Nucleus accumbens (tissue), 56 donors: ENCODE results near the gene LEF1.
"Not testable (repeated sequence)": the region's sequence is repeated elsewhere in the genome, so short reads cannot be mapped to it uniquely, and the experiment has no call there.

Source experiments
- DNase-seq, 56 donors: peaks; one replicate each; lab custom pipeline; 2025; lab: John Stamatoyannopoulos, UW

Gene LEF1

GRCh38 chr4:108078024-108078733, 90.6 kb downstream of the LEF1 start:
- DNase-seq: no peak

GRCh38 chr4:108072300-108072699, 96.4 kb downstream of the LEF1 start:
- no peak for DNase-seq

- no peak for DNase-seq
Measured at GRCh38 chr4:108070775-108071174, 98.0 kb downstream of the LEF1 start.

GRCh38 chr4:108068442-108068841, 100.3 kb downstream of the LEF1 start:
- no peak for DNase-seq

- DNase-seq: no peak
Measured at GRCh38 chr4:108060686-108061321, 107.9 kb downstream of the LEF1 start.

DNA sequence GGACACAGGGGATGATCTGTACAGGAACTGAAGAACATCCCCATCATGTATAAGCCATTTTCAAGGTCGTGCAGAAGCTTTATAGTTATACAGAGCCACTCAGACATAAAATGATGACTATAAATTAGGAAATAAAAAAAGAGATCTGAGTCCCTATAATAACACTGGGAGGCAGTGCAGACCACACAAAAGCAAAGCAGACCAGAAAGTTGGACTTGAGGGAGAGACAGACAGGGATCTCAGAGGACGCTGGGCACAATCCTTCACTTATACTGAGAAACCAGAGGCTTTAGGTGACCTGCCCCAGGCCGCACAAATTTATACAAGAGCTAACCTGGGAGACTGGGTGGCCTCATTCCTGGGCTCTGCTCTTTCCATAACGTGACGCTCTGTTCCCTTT, 108.6 kb downstream of the LEF1 start:
- DNase-seq: peak in 8 of 56 donors; percentile 1 to 36 (median 10)

DNA sequence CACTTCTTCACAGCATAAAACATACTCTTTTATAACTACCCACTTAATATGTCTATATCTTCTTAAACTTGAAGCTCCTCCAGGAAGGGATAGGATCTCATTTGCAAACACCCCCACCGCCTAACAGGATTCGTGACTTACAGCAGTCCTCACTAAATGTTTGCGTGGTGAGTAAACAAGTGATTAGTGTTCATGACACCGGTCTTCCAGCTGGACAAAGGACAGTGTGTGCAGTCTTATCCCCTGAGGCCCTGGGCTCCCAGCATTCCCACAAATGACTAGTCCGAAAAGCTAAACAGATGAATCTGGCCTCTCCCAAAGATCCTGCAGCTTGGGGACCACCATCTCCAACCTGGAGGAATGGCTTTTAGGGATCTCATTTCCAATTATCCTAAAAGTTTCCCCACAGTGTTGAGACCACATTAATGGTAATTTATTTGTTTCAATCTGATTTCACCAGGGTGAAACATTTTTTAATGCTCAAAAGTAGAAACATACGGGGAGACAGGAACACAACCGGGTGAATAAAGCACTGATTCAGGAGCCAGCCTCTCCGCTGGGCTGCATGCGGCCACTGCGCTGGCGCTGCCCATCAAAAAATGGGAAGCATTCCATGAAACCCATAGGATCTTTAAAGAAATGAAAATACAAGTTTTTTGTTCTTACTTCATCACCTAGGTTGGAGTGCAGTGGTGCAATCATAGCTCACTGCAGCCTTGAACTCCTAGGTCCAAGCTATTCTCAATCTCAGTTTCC, 109.9 kb downstream of the LEF1 start:
- DNase-seq: no peak

GRCh38 chr4:108056418-108056817, 112.3 kb downstream of the LEF1 start:
- DNase-seq: no peak

DNA sequence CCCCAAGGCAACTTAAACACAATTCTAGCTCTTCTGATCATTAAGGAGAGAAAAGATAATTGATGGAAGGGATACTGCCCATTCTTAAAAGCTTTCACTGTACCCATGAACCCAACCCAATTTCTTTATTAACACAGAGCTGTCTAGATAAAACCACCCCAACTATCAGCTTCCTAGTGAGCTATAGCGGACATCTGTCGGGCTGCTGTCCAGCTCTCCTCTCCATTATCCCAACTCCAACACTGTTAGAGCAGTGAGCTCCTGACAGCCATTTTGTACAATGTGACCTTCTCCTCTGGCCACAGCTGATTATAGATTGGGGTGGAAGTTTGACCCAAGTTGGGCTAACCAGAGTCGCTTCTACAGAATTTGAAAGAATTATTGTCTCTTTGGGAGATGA, 112.9 kb downstream of the LEF1 start:
- no peak for DNase-seq

GRCh38 chr4:108054025-108054638, 114.6 kb downstream of the LEF1 start:
- no peak for DNase-seq

GRCh38 chr4:108053251-108053711, 115.5 kb downstream of the LEF1 start:
- DNase-seq: no peak

DNA sequence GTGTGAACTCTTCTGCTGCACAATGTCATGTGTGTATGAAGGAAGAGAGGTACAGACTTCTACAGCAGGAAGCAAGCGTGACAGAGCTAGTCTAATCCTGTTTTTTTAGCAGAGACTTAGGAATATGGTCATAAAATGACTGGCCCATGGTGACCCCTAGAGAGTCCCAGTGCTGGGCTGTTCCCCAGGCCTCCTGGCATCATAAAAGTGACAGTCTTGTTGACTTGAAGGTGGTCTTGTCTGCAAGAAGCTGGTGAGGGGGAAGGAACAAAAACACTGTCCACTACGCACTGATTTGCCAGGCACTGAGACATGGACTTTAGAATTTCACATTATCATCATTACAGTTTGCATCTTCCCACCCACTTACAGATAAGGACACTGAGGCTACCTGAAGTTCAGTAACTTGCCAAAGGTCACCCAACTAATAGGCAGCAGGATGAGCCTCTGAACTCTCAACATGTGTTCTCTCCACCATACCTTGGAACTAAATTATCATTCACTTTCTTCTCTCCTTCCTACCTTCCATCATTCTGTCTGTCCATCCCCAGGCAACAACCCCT, 116.1 kb downstream of the LEF1 start:
- no peak for DNase-seq

GRCh38 chr4:108051343-108051742, 117.4 kb downstream of the LEF1 start:
- no peak for DNase-seq

- not testable (repeated sequence) for DNase-seq
Measured at GRCh38 chr4:108050166-108051111, 118.3 kb downstream of the LEF1 start.

GRCh38 chr4:108049406-108049805, 119.3 kb downstream of the LEF1 start:
- DNase-seq: no peak

DNA sequence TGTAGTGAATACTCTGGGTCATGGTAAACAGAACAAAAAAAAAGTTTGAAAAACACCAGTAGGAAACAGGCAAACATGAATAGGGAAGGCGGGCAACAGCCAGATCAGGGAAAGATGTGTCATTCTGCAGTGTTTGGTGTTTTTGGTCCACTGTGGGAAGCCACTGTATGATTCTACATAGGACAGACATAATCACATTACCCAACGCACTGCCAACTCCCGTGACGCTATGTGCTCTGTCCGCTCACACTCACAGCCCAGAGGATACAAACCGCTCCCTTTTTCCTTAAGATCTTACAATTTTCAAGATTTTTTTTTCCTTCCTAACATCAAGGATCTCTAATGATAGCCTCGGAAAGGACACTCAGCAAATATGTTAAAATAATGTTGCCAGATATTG, 119.7 kb downstream of the LEF1 start:
- no peak for DNase-seq

DNA sequence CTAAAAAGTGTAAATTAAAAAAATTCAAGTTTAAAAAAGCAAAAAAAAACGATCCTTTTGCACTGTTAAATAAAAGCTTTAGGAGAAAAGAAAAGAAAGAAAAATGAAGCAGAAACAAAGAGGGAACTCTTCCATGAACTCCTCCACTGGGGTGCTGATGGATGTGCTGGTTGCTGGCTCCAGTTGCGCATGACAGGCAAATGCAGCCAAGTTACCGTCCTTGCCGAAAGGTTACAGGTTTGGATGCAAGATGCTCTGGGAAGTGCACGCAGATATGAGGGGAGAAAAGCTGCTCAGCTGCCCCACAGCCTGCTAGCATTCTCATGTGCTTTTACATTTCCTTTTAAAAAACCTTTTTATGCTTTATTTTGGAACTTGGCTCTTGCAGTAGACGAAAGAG, 120.6 kb downstream of the LEF1 start:
- no peak for DNase-seq

DNA sequence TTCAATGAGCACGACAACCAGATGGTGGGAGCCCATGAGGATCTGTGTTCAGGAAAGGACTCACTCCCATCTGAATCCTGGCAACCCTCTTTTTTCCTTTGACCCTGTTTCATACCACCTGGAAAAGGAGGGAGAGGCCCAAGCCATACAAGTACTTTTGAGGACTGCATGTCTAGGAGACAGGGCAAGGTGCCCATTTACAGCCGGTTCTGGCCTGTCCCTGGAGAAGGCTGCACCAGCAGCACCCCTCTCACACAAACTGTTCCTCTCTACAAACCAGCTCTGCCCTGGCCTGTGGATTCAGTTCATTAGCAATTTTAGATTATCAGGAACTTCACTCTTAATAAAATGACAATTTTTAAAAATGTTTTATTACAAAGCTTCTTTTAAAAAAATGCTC, 121.5 kb downstream of the LEF1 start:
- no peak for DNase-seq

DNA sequence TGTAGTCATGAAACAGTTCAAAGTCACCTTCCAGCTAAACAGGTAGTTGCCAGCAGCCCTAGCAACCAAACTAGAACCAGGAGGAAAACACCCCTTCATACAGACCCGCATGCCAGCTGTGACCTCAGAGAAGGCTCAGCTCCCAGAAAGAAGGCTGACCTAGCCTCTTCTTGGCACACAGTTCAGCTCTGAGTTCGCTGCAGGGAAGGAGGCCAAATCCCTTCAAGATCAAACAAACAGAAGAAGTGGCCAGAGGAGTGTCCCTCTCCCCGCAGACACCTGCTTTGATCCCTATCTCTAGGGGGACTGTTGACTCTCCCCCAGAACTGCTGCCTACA, 123.1 kb downstream of the LEF1 start:
- peak in 12 of 56 donors; percentile 4 to 33 (median 12) for DNase-seq
